Measurements from ENCODE around the gene IFNK. TPM values are rescaled to one million over a fixed set of nuclear protein-coding genes. Genes with fewer than 3 reads are reported as not detected.
"Not testable (repeated sequence)": the region's sequence is repeated elsewhere in the genome, so short reads cannot be mapped to it uniquely, and the experiment has no call there.

The IFNK gene
- total RNA-seq, 1 experiment from 2014 or later, result not detected

DNA sequence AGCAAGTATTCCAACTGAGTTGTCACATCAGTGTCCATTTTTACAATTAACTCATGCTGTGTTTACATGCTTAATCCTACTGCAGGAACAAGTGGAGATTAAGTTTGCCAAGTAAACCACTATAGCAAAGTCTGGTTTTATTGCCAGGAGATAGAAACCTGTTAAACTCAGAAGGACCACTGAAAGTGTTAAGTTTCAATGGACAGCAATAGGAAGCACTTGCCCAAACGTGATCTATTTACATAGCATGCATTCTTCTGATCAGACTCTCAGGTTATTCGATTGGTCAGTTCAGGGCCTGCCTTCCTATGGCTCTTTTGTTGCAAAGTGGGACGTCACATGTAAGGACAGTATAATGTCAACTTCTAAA, 28.0 kb upstream of the IFNK start:
- POLR2A ChIA-PET (ENCODE audit: low non-redundant PET), result no interaction called here

DNA sequence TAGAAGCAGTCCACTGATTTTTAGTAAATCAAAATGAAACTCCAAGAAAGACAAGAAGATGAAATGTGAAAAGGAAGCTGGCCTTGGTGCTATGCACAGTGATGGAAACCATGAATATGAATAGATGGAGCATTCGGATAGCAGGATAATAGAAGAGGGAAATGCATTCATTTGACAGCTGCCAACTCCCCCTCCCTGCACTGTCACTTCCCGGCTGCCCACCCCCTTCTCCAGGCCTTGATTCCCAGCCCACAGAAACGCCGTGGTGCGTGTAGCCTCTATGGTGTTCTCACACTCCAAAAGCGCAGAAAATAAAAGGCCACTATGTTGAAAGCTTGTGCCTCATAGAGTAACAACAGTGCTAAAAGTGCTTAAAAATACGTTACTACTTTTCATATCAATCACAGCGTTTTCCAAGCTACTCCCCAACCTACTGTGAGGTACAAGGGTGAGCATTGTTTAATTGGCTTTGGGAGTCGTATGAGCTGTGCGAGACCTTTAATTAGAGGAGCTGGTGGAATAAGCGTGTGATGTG, 26.1 kb upstream of the IFNK start:
- CTCF ChIA-PET, result no interaction called here
- no peaks in the 10 kb centered on the region for H3K9me3 ChIP-seq (ENCODE audit: low read depth, low read length, poor library complexity, severe bottlenecking)
- no peak for TF ChIP-seq EZH2 (IDR thresholded peaks at IDR 0.05; ENCODE audit: borderline replicate concordance, low read depth, low read length, poor library complexity, severe bottlenecking)
- TF ChIP-seq, protein P1, sequence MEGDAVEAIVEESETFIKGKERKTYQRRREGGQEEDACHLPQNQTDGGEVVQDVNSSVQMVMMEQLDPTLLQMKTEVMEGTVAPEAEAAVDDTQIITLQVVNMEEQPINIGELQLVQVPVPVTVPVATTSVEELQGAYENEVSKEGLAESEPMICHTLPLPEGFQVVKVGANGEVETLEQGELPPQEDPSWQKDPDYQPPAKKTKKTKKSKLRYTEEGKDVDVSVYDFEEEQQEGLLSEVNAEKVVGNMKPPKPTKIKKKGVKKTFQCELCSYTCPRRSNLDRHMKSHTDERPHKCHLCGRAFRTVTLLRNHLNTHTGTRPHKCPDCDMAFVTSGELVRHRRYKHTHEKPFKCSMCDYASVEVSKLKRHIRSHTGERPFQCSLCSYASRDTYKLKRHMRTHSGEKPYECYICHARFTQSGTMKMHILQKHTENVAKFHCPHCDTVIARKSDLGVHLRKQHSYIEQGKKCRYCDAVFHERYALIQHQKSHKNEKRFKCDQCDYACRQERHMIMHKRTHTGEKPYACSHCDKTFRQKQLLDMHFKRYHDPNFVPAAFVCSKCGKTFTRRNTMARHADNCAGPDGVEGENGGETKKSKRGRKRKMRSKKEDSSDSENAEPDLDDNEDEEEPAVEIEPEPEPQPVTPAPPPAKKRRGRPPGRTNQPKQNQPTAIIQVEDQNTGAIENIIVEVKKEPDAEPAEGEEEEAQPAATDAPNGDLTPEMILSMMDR (conservative IDR thresholded peaks at IDR 0.05; ENCODE audit: low read depth, low read length), result no peak

More for the DNA sequence above, 28.0 kb upstream of the IFNK start:
- intact Hi-C loops (cut with micrococcal nuclease; ENCODE audit: unreplicated experiment), result no loop called here
- CTCF ChIA-PET, result no interaction called here
- no peaks in the 10 kb centered on the region for H3K36me3 ChIP-seq (ENCODE audit: insufficient read depth, low read length, poor library complexity, severe bottlenecking)
- TF ChIP-seq, protein P1 (conservative IDR thresholded peaks at IDR 0.05; ENCODE audit: low read depth, low read length), result no peak
- TF ChIP-seq EZH2 (IDR thresholded peaks at IDR 0.05; ENCODE audit: borderline replicate concordance, low read depth, low read length, poor library complexity, severe bottlenecking), result no peak
- no peaks in the 10 kb centered on the region for H3K9me3 ChIP-seq (ENCODE audit: low read depth, low read length, poor library complexity, severe bottlenecking)
- no peak overlapping the region for H3K27ac ChIP-seq (ENCODE audit: low read depth, low read length, poor library complexity, severe bottlenecking)
- peak; percentile 5 for DNase-seq (ENCODE audit: low spot score)
- BruUV-seq (replicated peaks), result no TSS peak
- H3K27me3 ChIP-seq (replicated peaks; ENCODE audit: insufficient read depth, low read depth, low read length, poor library complexity), result no peaks in the 10 kb centered on the region
- H3K4me1 ChIP-seq (ENCODE audit: insufficient read depth, low read length, poor library complexity, severe bottlenecking), result no peaks in the 10 kb centered on the region
- no peak overlapping the region for H3K4me3 ChIP-seq (ENCODE audit: low read depth, low read length, poor library complexity, severe bottlenecking)

DNA sequence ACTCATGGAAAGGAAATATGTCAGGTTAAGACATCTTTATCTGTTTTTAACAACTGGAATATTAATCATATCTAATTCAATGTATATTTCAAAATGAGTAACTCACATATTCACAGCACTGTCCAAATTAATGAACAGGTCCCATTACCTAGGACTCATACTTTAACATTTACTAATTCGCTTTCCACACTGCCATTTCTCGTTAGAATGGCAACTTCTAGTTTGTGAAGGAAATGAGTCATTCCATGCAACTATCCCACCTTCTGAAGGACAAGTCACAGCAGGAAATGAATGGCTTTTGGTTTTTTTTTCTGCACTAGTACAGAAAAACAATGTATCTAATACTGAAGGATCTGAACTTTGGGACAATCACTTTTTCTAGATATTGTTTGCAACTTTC, 24.6 kb upstream of the IFNK start:
- Histone ChIP-seq H3K4me1 (ENCODE audit: insufficient read depth, low read length, poor library complexity, severe bottlenecking) (no peaks in the 10 kb centered on the region), H3K36me3 (ENCODE audit: insufficient read depth, low read length, poor library complexity, severe bottlenecking) (no peaks in the 10 kb centered on the region), H3K27me3 (replicated peaks; ENCODE audit: insufficient read depth, low read depth, low read length, poor library complexity) (no peaks in the 10 kb centered on the region), H3K27ac (ENCODE audit: low read depth, low read length, poor library complexity, severe bottlenecking) (no peak overlapping the region), H3K9me3 (ENCODE audit: low read depth, low read length, poor library complexity, severe bottlenecking) (no peaks in the 10 kb centered on the region), H3K4me3 (ENCODE audit: low read depth, low read length, poor library complexity, severe bottlenecking) (no peak overlapping the region)
- no peak for TF ChIP-seq EZH2 (IDR thresholded peaks at IDR 0.05; ENCODE audit: borderline replicate concordance, low read depth, low read length, poor library complexity, severe bottlenecking)
- TF ChIP-seq, protein P1 (conservative IDR thresholded peaks at IDR 0.05; ENCODE audit: low read depth, low read length), result no peak
- CTCF ChIA-PET, result no interaction called here
- no TSS peak for BruUV-seq (replicated peaks)
- intact Hi-C loops (cut with micrococcal nuclease; ENCODE audit: unreplicated experiment), result no loop called here
- DNase-seq (ENCODE audit: low spot score), result peak; percentile 24
- POLR2A ChIA-PET (ENCODE audit: low non-redundant PET), result no interaction called here

More for the DNA sequence above, 26.1 kb upstream of the IFNK start:
- H3K4me1 ChIP-seq (ENCODE audit: insufficient read depth, low read length, poor library complexity, severe bottlenecking), result no peaks in the 10 kb centered on the region
- H3K36me3 ChIP-seq (ENCODE audit: insufficient read depth, low read length, poor library complexity, severe bottlenecking), result no peaks in the 10 kb centered on the region
- no peak overlapping the region for H3K27ac ChIP-seq (ENCODE audit: low read depth, low read length, poor library complexity, severe bottlenecking)
- POLR2A ChIA-PET (ENCODE audit: low non-redundant PET), result no interaction called here
- no peaks in the 10 kb centered on the region for H3K27me3 ChIP-seq (replicated peaks; ENCODE audit: insufficient read depth, low read depth, low read length, poor library complexity)
- no TSS peak for BruUV-seq (replicated peaks)
- no peak for DNase-seq (ENCODE audit: low spot score)
- no peak overlapping the region for H3K4me3 ChIP-seq (ENCODE audit: low read depth, low read length, poor library complexity, severe bottlenecking)
- intact Hi-C loops (cut with micrococcal nuclease; ENCODE audit: unreplicated experiment), result no loop called here

DNA sequence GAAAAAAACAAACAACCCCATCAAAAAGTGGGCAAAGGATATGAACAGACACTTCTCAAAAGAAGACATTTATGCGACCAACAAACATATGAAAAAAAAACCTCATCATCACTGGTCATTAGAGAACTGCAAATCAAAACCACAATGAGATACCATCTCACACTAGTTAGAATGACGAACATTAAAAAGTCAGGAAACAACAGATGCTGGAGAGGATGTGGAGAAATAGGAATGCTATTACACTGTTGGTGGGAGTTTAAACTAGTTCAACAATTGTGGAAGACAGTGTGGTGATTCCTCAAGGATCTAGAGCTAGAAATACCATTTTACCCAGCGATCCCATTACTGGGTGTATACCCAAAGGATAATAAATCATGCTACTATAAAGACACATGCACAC, 23.2 kb upstream of the IFNK start:
- H3K36me3 ChIP-seq (ENCODE audit: insufficient read depth, low read length, poor library complexity, severe bottlenecking); intact Hi-C loops (cut with micrococcal nuclease; ENCODE audit: unreplicated experiment); BruUV-seq (replicated peaks); H3K27ac ChIP-seq (ENCODE audit: low read depth, low read length, poor library complexity, severe bottlenecking); H3K4me1 ChIP-seq (ENCODE audit: insufficient read depth, low read length, poor library complexity, severe bottlenecking); H3K4me3 ChIP-seq (ENCODE audit: low read depth, low read length, poor library complexity, severe bottlenecking); H3K9me3 ChIP-seq (ENCODE audit: low read depth, low read length, poor library complexity, severe bottlenecking); H3K27me3 ChIP-seq (replicated peaks; ENCODE audit: insufficient read depth, low read depth, low read length, poor library complexity); CTCF ChIA-PET; POLR2A ChIA-PET (ENCODE audit: low non-redundant PET); DNase-seq (ENCODE audit: low spot score): not testable (repeated sequence)

Measured in A673 (cell line).